ENCODE measurements around the gene TASP1.

Gene TASP1

DNA sequence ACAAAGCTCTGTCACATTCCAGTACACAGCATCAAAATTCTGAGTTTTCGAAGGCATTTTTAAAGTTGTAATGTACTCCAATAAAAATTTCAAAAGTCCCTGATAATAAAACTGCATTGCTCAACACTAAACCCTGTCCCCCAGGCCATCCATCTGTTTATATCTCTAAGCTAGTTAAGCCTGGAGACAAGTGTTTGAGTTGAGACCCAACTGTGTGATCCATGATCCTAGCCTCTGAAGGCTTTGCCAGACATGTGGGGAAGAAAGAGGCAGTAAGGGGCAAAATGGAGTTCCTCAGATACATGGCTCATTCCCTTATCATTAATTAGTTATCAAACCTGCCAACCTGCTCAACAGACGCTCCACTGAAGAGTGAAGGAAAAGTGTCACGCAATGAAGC lies 219.3 kb downstream of the TASP1 start:
- no peak for TF ChIP-seq CTCF (IDR thresholded peaks at IDR 0.05; ENCODE audit: insufficient read depth, low read depth, low read length, missing control alignments)
- no peak overlapping the region for H3K4me3 ChIP-seq (ENCODE audit: low read length)
- no peak for DNase-seq (ENCODE audit: low read depth)

DNA sequence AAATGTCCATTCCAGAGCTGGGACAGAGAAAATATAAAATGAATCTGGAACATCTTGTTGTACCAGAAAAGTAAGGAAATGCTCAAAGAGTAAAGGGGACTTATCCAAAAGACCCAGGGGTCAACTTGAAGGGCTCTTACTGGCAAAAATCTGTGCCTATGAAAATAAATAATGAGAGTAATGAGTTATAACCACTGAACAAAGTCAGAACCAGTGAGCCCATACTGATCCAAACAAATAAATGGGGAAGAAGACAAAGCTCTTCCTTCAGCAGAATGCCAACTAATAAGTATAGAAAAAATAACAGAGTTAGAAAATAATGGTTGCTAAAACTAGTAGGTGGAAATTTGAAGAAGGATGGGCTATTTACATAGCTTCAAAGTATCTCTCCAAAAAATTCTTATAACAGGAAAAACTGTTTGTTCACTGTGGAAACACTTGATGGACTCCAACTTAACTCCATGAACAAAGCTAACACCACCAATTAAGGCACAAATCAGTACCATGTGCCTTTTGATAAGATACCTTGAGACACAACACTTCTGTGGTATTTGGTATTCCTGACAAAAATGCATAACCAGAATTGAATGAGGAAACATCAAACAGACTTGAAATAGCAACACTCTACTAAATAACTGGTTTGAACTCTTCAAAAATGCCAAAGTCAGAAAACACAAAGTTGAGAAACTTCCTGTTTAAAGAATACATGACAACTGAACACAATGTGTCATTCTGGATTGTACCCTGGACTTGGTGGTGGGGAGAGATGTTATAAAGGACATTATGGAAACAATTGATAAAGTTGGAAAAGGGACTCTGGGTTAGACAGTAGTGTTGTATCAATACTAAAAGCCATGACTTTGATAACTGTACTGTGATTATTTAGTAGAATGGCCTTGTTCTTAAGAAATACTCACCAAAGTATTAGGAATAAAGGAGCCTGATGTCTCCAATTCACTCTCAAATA lies 220.2 kb downstream of the TASP1 start:
- DNase-seq (ENCODE audit: low read depth) = peak; percentile 15
- H3K4me3 ChIP-seq (ENCODE audit: low read length) = no peak overlapping the region
- no peak for TF ChIP-seq CTCF (IDR thresholded peaks at IDR 0.05; ENCODE audit: insufficient read depth, low read depth, low read length, missing control alignments)

- H3K4me3 ChIP-seq (ENCODE audit: low read length) = no peak overlapping the region
- no peak for TF ChIP-seq CTCF (IDR thresholded peaks at IDR 0.05; ENCODE audit: insufficient read depth, low read depth, low read length, missing control alignments)
- DNase-seq (ENCODE audit: low read depth) = no peak
Measured at GRCh38 chr20:13416531-13416930, 222.2 kb downstream of the TASP1 start.

GRCh38 chr20:13412806-13413445 lies 225.8 kb downstream of the TASP1 start:
- TF ChIP-seq CTCF (IDR thresholded peaks at IDR 0.05; ENCODE audit: insufficient read depth, low read depth, low read length, missing control alignments) = no peak
- DNase-seq (ENCODE audit: low read depth) = peak; percentile 72
- no peak overlapping the region for H3K4me3 ChIP-seq (ENCODE audit: low read length)

GRCh38 chr20:13404293-13404692 lies 234.4 kb downstream of the TASP1 start:
- DNase-seq (ENCODE audit: low read depth) = no peak
- no peak overlapping the region for H3K4me3 ChIP-seq (ENCODE audit: low read length)

GRCh38 chr20:13403453-13403852 lies 235.3 kb downstream of the TASP1 start:
- DNase-seq (ENCODE audit: low read depth) = no peak
- H3K4me3 ChIP-seq (ENCODE audit: low read length) = no peak overlapping the region
- TF ChIP-seq CTCF (IDR thresholded peaks at IDR 0.05; ENCODE audit: insufficient read depth, low read depth, low read length, missing control alignments) = no peak

More at GRCh38 chr20:13404293-13404692, 234.4 kb downstream of the TASP1 start:
- TF ChIP-seq CTCF (IDR thresholded peaks at IDR 0.05; ENCODE audit: insufficient read depth, low read depth, low read length, missing control alignments) = no peak

Data from epithelial cell of esophagus (primary cell).